Activated CD8-positive, alpha-beta memory T cell treated with anti-CD3 and anti-CD28 coated beads, Interleukin-2, amount 50 U/mL, for 48 hours (primary cell): Measurements from ENCODE around the gene OSBPL10.

Experiments used
- DNase-seq: peaks from one replicate; pipeline ENCODE4 v3.0.0-alpha.2; 2020

The OSBPL10 gene

GRCh38 chr3:31729082-31729481 lies 252.0 kb downstream of the OSBPL10 start:
- DNase-seq: no peak

- DNase-seq: no peak
Measured at GRCh38 chr3:31728403-31728802, 252.7 kb downstream of the OSBPL10 start.

- no peak for DNase-seq
Measured at GRCh38 chr3:31725976-31726375, 255.1 kb downstream of the OSBPL10 start.

GRCh38 chr3:31725568-31725967 lies 255.5 kb downstream of the OSBPL10 start:
- no peak for DNase-seq

GRCh38 chr3:31724651-31725050 lies 256.4 kb downstream of the OSBPL10 start:
- no peak for DNase-seq

- DNase-seq: no peak
Measured at GRCh38 chr3:31724116-31724515, 256.9 kb downstream of the OSBPL10 start.

GRCh38 chr3:31723701-31724100 lies 257.4 kb downstream of the OSBPL10 start:
- no peak for DNase-seq

GRCh38 chr3:31721676-31722075 lies 259.4 kb downstream of the OSBPL10 start:
- DNase-seq: no peak

- DNase-seq: no peak
Measured at GRCh38 chr3:31714495-31715280, 266.4 kb downstream of the OSBPL10 start.

GRCh38 chr3:31713816-31714215 lies 267.2 kb downstream of the OSBPL10 start:
- no peak for DNase-seq

GRCh38 chr3:31710123-31710803 lies 270.8 kb downstream of the OSBPL10 start:
- DNase-seq: no peak

- DNase-seq: no peak
Measured at GRCh38 chr3:31709526-31709925, 271.5 kb downstream of the OSBPL10 start.

GRCh38 chr3:31709005-31709404 lies 272.1 kb downstream of the OSBPL10 start:
- DNase-seq: no peak

- no peak for DNase-seq
Measured at GRCh38 chr3:31707286-31707685, 273.8 kb downstream of the OSBPL10 start.

GRCh38 chr3:31705736-31706135 lies 275.3 kb downstream of the OSBPL10 start:
- DNase-seq: no peak

GRCh38 chr3:31704591-31705179 lies 276.4 kb downstream of the OSBPL10 start:
- DNase-seq: no peak

- DNase-seq: no peak
Measured at GRCh38 chr3:31704156-31704555, 276.9 kb downstream of the OSBPL10 start.

GRCh38 chr3:31701286-31701685 lies 279.8 kb downstream of the OSBPL10 start:
- DNase-seq: no peak

- DNase-seq: no peak
Measured at GRCh38 chr3:31699309-31699953, 281.6 kb downstream of the OSBPL10 start.

- no peak for DNase-seq
Measured at GRCh38 chr3:31696815-31697548, 284.1 kb downstream of the OSBPL10 start.

GRCh38 chr3:31696009-31696297 lies 285.1 kb downstream of the OSBPL10 start:
- no peak for DNase-seq

- no peak for DNase-seq
Measured at GRCh38 chr3:31695280-31696008, 285.6 kb downstream of the OSBPL10 start.
